Psoas muscle (tissue), 8 donors: Measurements from ENCODE around the gene LHFPL3. TPM values are rescaled to one million over a fixed set of nuclear protein-coding genes. Genes with fewer than 3 reads are reported as not detected.

Experiments
- ATAC-seq, 4 donors: fragments of 200-7000 bp; cut with Tn5 transposase; one replicate each; pipeline ENCODE4 v1.9.1; 2020; ENCODE audit warnings: moderate library complexity in 3 of 4, mild to moderate bottlenecking in 2 of 4
- DNase-seq, 2 donors: peaks; one replicate each; pipeline ENCODE4 v3.0.0-alpha.2; 2020
- H3K27ac ChIP-seq: fragments of 200-600 bp; one replicate; pipeline ENCODE4 v1.8.0; 2022
- H3K27me3 ChIP-seq, 3 donors: fragments of 200-600 bp in 1 of 3; one replicate each; pipeline versions ENCODE4 v1.6.1 to v1.8.0; 2013 to 2022; ENCODE audit warnings: low read length in 2 of 3, mild to moderate bottlenecking in 2 of 3, moderate library complexity in 1 of 3; ENCODE audit not compliant: insufficient read depth in 3 of 3
- H3K36me3 ChIP-seq, 2 donors: fragments of 200-600 bp in 1 of 2; one replicate each; pipeline versions ENCODE4 v1.6.1 to v1.8.0; 2013 to 2022; ENCODE audit warnings: low read depth in 1 of 2, mild to moderate bottlenecking in 1 of 2, moderate library complexity in 1 of 2; ENCODE audit not compliant: insufficient read depth in 1 of 2
- H3K4me1 ChIP-seq: fragments of 200-600 bp; one replicate; pipeline ENCODE4 v1.8.0; 2022
- H3K4me3 ChIP-seq: fragments of 200-600 bp; one replicate; pipeline ENCODE4 v1.8.0; 2022; ENCODE audit warnings: mild to moderate bottlenecking
- H3K9me3 ChIP-seq: fragments of 200-600 bp; one replicate; pipeline ENCODE4 v1.8.0; 2022
- WGBS, 3 donors: extraction: QIAGEN DNeasy Blood & Tissue Kit; methylation state at CpG; one replicate each; pipeline versions ENCODE4 v1.1.6 to v1.1.7; 2013; 5-methylcytosine and 5-hydroxymethylcytosine counted together
- intact Hi-C, 2 donors: fragments of 100-400 bp; cut with DNase I; formaldehyde crosslinking; loops; one replicate each; pipeline versions ENCODE4 v1.11.0 to v1.14.2; 2022
- polyA plus RNA-seq, 3 donors: library from polyadenylated mRNA; stranded (reverse); fragments of 200-250 nt; gene quantifications; one replicate each; pipeline ENCODE4 v1.2.3, GENCODE V29; 2013
- total RNA-seq, 4 donors: library from RNA; stranded (reverse); fragmentation: NEBNext Ultra II Directional in 2 of 4; extraction: Animal tissue kit (Norgen Biotek cat#: 25700) in 2 of 4; gene quantifications; one replicate each; pipeline versions ENCODE4 v1.2.1 to v1.2.4, GENCODE V29; 2021 to 2023
- TF ChIP-seq, protein P1 (sequence below): fragments of 200-600 bp; IDR thresholded peaks from one replicate; pipeline ENCODE4 v1.8.0; 2022; ENCODE audit warnings: antibody characterized with exemption
- donor health status: healthy with polysubstance abuse.
- donor health status: DM: no; HTN: no; CAD: no; lungs with moderate emphysema.
- donor health status: Bipolar disorder and iron deficiency.
- donor health status: healthy.
- donor health status: DM: yes; HTN: yes; CAD: no.
- donor health status: DM: no; HTN: no; CAD: no.
- donor health status: DM: no; HTN: no; CAD: no.
- donor health status: DM: yes; HTN: yes; CAD: no.

The LHFPL3 gene
- total and polyA plus RNA-seq, 7 donors = not detected

DNA sequence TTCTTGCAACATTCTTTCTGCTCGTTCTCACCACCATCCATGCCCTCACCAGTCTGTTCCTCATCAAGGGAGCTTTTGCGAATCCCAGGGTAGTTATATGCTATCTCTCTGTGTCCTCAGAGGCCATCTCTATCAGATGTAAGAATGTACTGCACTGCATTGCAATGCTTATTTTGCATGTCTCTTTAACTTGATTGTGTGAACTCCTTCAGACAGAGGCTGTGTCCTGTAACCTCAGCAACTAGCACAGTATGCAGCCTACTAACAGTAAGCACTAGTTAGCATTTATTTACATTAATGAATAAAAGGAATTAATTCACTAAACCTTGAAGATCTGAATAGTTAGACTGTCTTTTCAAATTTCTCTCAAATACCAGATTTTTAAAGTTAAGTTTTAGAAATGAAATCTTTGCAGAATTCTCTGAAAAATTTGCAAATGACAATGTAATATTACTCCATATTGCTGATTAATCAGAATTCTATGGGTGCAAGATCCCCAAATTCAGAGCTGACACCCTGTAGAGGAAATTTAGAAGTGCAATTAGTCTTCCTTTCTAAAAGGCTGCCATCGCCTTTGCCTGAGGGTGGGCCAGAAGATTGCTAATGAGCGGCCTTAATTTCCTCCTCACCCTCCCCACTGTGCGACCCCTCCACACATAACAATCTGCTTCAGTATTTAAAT is 10.3 kb upstream of the LHFPL3 start:
- WGBS, 3 donors = 63 to 67% (median 64%) methylated on average over 5 of the region's 5 CpGs
- no peaks in the 10 kb centered on the region for H3K36me3 ChIP-seq
- H3K9me3 ChIP-seq = peaks cover 14% of the 10 kb centered on the region
- TF ChIP-seq, protein P1, sequence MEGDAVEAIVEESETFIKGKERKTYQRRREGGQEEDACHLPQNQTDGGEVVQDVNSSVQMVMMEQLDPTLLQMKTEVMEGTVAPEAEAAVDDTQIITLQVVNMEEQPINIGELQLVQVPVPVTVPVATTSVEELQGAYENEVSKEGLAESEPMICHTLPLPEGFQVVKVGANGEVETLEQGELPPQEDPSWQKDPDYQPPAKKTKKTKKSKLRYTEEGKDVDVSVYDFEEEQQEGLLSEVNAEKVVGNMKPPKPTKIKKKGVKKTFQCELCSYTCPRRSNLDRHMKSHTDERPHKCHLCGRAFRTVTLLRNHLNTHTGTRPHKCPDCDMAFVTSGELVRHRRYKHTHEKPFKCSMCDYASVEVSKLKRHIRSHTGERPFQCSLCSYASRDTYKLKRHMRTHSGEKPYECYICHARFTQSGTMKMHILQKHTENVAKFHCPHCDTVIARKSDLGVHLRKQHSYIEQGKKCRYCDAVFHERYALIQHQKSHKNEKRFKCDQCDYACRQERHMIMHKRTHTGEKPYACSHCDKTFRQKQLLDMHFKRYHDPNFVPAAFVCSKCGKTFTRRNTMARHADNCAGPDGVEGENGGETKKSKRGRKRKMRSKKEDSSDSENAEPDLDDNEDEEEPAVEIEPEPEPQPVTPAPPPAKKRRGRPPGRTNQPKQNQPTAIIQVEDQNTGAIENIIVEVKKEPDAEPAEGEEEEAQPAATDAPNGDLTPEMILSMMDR = no peak
- H3K4me1 ChIP-seq = no peaks in the 10 kb centered on the region
- H3K4me3 ChIP-seq = no peak overlapping the region
- DNase-seq (no peak), ATAC-seq (no peak)
- peaks cover 0 to 2% (median 0%) of the 10 kb centered on the region in 3 donors for H3K27me3 ChIP-seq
- H3K27ac ChIP-seq = no peak overlapping the region
- intact Hi-C loops = no loop called here

DNA sequence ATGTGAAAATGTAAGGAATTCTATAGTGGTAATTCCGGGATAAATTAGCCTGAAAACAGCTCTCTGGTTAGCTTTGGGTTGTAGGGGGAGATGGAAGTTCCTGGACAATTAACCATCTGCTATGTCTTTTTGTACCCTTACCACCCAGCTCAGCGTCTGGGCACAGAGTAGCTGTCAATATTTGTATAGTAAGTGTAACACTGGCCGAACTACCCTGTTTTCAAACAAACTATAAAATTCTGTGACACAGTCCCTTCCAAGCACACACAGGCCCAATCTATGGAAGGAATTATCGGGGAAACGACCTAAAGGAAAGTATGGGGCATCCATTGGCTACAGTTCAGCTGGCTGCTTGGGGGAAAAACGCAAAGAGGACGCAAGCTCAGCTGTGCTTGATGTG is 869 bp upstream of the LHFPL3 start:
- peaks cover 7 to 50% (median 12%) of the 10 kb centered on the region in 3 donors for H3K27me3 ChIP-seq
- no peak for DNase-seq
- no peak for ATAC-seq
- no peaks in the 10 kb centered on the region for H3K36me3 ChIP-seq
- H3K4me1 ChIP-seq = no peaks in the 10 kb centered on the region
- 23 to 27% (median 25%) methylated on average over 7 of the region's 7 CpGs for WGBS, 3 donors
- H3K9me3 ChIP-seq = no peaks in the 10 kb centered on the region
- H3K4me3 ChIP-seq = no peak overlapping the region
- no peak overlapping the region for H3K27ac ChIP-seq
- TF ChIP-seq, protein P1 = no peak
- intact Hi-C loops = no loop called here

DNA sequence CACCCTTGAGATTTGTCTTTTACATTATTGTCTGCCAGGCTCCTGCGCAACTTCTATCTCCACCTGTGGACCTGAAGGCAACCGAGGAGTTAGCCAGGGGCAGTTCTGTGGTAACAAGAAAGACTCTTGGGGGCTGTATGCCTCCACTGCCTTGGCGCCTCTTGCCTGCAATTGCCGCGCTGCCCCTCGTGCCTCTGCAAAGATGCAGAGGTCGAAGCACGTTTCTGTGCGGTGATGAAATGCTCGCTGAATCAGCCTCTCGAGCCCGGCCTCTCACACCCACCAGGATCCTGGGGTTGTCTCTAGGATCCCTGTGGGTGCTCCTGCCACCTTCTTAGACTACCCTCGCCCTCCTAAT is 486 bp upstream of the LHFPL3 start:
- no peaks in the 10 kb centered on the region for H3K36me3 ChIP-seq
- H3K9me3 ChIP-seq = no peaks in the 10 kb centered on the region
- 3 to 5% (median 5%) methylated on average over 13 of the region's 13 CpGs for WGBS, 3 donors
- H3K4me1 ChIP-seq = no peaks in the 10 kb centered on the region
- intact Hi-C loops = no loop called here
- H3K4me3 ChIP-seq = no peak overlapping the region
- TF ChIP-seq, protein P1 = no peak
- DNase-seq (no peak), ATAC-seq (no peak)
- H3K27me3 ChIP-seq = peaks cover 7 to 50% (median 12%) of the 10 kb centered on the region in 3 donors
- no peak overlapping the region for H3K27ac ChIP-seq

DNA sequence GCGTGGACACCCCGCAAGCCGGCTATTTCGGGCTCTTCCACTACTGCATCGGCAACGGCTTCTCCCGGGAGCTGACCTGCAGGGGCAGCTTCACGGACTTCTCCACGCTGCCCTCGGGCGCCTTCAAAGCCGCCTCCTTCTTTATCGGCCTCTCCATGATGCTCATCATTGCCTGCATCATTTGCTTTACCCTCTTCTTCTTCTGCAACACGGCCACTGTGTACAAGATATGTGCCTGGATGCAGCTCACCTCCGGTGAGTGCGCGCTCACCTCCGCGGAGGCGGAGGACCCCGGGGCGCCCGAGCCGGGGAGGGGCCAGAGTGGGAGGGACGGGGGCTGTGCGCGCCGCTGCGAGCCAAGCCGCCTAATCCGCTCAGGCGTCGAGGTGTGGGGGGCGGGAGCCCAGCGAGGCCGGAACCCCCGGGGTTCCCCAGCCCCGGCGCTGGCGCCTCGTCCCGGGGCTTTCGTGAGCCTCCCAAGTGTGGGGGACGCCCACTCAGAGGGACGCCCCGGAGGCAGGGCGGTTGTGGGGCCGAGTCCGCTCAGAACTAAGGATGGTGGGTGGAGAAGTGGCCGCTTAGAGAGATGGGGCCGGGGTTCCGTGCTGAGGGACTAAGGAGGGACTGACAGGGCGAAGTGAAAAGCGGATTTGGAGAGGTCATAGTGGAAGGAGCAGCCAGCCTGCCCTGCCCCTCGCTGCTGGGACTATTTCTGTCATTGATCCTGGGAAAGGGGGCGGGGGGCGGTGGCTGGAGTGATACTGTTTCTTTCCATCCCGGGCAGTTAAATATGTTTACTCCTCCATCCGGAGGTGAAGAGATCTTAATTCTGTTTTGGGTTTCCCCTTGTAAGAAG is 795 bp downstream of the LHFPL3 start:
- H3K4me3 ChIP-seq = no peak overlapping the region
- no peaks in the 10 kb centered on the region for H3K36me3 ChIP-seq
- TF ChIP-seq, protein P1 = no peak
- no peak overlapping the region for H3K27ac ChIP-seq
- peaks cover 7 to 50% (median 12%) of the 10 kb centered on the region in 3 donors for H3K27me3 ChIP-seq
- 0 to 1% (median 1%) methylated on average over 59 of the region's 59 CpGs for WGBS, 3 donors
- DNase-seq (no peak), ATAC-seq (peak in 1 of 4 donors; percentile 37)
- no peaks in the 10 kb centered on the region for H3K4me1 ChIP-seq
- H3K9me3 ChIP-seq = no peaks in the 10 kb centered on the region
- intact Hi-C loops = no loop called here
